Stimulated activated CD4-positive, alpha-beta T cell treated with anti-CD3 and anti-CD28 coated beads, Interleukin-4, amount 100 ng/mL, for 24 hours (primary cell): Measurements from ENCODE around the gene FUZ.

Source experiments
- DNase-seq: peaks from one replicate; pipeline ENCODE4 v3.0.0-alpha.2; 2020

FUZ gene, protein sequence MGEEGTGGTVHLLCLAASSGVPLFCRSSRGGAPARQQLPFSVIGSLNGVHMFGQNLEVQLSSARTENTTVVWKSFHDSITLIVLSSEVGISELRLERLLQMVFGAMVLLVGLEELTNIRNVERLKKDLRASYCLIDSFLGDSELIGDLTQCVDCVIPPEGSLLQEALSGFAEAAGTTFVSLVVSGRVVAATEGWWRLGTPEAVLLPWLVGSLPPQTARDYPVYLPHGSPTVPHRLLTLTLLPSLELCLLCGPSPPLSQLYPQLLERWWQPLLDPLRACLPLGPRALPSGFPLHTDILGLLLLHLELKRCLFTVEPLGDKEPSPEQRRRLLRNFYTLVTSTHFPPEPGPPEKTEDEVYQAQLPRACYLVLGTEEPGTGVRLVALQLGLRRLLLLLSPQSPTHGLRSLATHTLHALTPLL

DNA sequence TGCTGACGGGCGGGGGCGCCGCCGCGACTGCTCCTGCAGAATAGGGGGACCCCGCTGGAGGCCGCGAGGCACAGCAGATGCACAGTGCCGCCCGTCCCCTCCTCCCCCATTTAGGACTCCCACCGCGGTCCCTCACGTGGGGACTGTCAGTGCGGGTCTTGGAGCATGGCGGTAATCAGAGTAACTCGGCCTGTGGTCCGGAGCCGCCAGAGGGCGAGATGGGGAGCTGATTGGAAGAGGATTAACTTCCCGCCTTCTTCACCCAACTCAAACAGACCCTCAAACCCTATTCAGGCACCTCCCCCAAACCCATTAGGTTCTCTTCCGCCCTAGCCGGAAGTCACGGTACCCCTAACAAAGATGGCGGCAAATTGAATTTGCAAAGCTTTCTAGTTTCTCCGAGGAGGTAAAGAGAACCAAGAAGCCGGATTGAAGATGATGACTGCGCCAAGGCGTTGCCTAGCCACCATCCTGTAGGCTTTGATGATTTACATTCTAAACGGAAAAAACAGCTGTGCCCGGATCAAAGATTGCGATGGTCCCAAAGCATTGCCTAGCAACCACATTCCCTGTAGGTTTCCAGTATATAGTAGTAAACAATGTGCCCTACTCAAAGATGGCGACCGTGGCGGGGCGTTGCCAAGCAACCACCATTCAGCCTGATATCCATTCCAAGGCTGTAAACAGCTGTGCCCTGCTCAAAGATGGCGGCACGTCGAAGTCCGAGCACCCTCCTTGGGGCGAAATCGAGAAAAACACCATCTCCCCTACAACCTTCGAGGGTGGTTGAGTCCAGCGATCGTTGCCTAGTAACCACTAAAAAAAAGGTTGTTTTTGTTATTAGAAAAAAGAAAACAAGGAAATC, at the start of gene FUZ:
Gene FUZ (minus strand): TSS at position 296 of the 865 bp plus-strand sequence. CDS start 186 bp downstream, at position 110.
- peak; percentile 92 for DNase-seq

DNA sequence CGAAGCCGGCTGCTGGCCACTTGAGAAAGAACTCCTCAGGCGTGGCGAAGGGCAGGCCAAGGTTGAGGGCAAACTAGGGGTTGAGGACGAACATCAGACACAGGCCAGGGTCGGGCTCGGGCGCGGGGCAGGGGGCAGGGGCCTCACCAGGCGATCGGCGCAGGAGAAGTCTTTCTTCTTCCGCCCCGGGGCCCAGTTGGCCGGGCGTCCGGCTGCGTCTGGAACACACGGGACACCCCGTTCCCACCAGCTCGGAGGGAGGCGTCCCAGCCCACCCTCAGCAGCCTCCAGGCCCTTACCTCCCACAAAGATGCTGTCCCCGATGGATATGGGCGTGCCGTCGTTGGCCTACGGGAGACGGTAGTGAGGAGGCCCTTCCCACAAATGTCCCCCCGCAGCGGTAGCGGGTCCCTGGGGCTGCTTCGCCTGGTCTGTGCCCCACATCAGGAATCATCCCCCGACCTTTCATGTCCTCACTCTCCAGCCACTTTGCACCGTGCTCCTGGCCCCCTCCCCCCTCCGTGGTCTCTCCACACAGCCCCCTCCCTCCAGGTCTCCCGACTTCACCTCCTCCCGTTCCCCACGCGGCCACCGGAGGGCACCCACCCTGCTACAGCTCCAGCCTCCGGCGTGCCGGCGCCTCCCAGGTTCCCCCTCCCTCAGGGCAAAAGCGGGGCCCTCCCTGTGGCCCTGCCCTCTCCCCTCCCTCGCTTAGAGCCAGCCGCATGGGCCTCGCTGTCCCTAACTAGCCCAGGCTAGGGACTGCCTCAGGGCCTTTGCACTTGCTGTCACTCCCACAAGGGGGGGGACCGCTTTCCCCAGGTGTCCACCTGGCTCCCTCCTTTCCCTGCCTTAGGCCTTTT, 49.5 kb upstream of the FUZ start:
- no peak for DNase-seq

DNA sequence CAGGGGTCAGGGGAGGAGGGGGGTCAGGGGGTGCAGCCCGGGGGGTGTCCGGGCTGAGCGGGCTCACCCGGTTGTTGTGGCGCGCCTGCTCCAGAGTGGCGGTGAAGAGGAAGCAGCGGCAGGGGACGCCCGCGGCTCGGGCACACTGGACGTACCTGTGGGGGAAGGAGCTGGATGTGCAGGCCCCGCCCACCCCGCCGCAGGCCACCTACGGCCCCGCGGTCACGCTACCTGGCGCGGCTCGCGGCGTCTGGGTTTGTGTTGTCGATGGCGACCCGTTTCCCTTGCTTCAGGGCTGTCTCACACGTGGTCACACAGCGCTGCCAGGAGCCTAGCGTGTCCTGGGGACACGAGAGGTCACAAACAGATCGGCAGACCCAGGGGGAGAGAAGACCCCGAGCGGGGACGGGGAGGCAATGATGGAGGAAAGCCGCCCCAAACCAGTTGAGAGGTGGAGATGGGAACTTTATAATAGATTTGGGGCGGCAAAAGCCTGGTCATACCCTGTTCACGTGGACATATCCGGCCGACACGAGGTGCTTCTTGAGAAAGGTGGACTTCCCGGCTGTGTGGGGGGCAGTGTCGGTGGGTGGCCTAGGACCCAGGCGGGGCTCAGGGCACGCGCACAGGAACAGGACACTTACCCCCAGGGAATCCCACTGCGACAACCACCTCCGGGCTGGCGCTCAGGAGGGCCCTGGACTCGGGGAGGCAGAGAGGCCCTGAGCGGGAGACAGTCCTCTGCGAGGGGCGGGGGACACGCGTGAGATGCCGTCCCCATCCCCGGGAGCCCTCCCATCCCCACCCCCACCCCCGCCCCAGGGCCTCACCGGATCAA, 48.7 kb upstream of the FUZ start:
- DNase-seq: no peak

DNA sequence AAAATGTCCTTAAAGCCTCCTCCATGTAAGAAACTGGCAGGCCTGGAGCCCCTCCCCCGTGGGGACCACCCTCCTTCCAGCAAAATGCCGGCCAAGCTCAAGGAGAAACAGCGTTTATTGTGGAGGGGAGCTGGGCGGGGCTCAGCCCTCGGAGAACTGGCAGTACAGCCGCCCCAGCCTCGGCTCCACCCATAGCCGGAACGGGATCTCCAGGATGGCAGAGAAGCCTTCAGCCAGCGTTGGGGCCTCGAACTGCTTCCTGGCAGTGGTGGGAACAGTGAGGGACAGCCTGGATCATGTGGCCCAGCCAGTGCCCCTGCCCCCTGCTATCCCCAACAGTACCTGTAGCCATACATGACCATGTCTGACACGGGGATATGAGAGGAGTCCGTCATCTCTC, 48.0 kb upstream of the FUZ start:
- no peak for DNase-seq

DNA sequence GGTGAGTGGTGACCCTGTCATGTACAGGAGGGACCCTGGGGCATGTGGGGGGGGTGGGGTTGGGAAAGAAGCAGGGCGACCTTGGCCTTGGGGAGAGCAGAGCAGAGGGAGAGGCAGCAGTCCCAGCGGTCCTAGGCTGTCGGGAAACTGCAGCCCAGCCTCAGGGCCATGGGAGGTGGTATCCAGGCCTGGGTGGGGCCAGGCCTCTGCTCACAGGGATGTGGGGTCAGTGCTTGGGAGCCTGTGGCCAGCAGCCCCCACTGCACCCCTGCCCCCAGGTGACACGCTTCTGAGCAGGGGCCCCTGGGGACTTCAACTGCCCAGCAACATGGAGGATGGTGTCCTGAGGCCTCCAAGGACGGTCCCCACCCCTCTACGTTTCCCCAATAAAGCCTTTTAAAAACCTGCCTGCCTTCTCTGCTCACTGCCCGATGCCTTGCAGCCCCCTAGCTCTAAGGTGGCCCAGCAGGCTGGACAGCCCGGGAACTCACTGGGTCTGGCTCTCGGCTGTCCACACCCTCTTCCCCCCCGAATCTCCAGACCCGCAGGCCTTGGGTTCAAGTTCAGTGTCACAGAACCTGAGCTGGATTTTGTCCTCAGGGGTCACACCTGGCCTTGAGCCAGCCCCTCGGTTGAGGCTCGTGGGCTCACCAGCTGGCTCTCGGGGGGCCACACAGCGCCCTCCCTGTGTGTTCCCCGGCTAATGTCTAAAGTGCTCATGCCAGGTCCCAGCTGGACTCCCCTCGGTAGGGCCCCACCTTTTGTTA, 47.4 kb upstream of the FUZ start:
- DNase-seq: no peak

DNA sequence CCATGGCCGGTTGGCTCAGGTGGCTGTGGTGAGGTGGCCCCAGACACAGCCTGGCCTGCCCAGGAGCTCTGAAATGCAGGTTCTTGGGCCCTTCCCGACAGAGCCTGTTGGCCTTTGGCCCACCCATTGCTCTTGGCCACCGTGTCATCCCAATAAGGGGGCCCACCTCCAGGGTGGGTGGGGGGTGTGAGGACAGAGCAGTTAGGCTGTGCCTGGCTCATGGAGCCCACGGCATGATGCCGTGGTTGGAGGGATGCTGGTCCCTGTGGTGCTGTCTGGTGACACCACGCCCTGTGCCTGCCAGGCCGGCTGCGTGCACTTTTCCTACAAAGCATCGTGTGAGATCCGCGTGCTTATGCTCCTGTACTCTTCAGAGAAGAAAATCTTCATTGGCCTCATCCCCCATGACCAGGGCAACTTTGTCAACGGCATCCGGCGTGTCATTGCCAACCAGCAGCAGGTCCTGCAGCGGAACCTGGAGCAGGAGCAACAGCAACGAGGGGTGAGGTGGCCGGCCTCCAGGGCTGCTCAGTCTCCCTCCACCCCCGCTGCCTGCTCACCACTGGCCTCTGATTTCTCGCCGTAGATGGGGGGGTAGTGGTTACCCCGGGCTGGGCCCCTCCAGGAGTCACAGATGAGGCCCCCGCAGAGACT, 46.7 kb upstream of the FUZ start:
- DNase-seq: no peak

DNA sequence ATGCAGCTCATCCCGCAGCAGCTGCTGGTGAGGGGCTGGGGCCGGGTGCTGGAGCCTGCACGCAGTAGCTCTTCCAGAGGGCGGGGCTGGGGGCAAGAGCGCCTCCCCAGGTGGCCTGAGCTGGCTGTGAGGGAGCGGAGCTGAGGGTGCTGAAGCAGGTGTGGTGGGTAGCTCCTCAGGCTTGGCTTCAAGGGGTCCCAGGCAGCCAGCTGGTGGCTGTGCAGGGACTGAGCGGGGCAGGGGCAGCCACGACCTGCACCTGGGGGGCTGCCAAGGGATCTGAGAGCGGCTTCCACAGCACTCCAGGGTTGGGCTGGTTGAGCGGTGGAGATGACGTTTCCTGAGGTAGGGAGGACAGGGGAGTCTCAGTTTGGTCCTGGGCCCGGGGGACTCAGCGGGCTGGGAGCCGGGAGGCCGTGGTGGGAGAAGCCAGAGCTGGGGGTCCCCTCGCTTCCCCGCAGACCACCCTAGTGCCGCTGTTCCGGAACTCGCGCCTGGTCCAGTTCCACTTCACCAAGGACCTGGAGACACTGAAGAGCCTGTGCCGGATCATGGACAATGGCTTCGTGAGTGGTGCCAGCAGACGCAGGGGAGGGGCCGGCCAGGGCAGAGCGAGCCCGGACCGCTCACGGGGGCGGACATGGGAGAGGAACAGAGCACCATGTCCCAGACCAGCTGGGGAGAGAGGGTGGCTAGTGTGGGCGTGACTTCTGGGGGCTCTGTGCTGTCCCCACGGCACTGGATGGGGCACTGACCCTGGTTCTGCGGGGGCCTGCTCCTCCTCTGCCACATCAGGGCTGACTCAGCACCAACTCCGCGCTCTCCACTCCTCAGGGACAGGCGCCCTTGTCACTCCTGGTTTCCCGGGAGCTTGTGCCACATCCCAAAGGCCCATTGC, 45.2 kb upstream of the FUZ start:
- DNase-seq: no peak

DNA sequence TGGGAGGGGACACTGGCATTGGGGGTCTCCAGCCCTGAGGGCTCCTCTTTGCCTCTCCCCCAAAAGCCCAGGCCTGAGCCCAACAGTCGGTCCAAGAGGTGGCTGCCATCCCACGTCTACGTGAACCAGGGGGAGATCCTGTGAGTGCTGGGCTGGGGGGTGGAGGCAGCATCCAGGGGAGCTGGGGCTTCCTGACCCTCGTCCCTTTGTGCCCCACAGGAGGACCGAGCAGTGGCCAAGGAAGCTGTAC, 44.7 kb upstream of the FUZ start:
- no peak for DNase-seq

DNA sequence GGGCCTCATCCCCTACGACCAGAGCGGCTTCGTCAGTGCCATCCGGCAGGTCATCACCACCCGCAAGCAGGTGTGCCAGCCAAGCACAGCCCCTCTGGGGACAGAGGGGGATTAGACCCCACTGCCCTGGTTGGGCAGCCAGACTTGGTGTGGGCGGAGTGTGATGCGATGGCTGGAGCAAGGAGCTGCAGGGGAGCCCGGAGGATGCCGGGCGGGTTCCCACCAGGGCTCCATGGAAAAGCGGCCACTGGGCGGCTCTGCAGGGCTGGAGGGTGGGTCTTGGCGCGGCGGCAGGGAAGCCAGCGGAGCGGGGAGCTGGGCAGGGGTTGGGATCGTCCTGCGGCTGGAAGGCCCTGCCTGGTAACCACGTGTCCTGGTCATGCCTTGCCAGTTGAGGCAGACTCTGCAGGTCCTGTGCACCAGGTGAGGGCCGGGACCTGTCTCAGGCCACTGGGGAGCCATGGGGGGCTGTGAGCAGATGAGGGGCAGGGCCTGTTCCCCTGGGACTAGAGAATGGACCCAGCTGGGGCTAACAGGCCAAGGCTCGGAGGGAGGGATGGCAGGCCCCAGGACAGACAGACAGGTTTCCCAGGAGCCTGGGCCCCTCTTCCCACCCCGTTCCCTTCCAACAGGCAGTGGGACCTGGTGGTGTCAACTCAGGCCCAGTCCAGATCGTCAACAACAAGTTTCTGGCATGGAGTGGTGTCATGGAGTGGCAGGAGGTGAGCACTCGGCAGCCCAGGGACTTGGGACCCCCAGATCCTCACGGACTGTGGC, 44.2 kb upstream of the FUZ start:
- no peak for DNase-seq

DNA sequence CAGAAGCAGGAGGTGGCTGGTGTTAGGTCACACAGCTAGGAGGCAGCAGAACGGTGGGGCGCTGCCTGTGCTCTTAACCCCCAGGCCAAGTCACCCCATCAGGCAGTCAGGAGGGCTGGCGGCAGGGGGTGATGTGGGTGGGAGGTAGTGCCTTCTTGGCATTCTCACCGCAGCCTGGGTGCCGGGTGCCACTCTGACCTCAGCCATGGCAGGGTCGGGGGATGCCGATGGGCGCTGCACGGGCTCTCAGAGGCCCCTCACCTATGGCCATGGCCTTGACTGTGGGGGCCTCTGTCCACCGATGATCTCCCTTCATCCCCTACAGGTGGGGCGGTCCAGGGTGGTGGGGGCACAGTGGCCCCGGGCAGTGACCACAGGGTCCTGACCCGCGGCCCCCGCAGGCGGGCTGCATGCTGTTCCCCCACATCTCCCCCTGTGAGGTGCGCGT, 43.5 kb upstream of the FUZ start:
- no peak for DNase-seq

DNA sequence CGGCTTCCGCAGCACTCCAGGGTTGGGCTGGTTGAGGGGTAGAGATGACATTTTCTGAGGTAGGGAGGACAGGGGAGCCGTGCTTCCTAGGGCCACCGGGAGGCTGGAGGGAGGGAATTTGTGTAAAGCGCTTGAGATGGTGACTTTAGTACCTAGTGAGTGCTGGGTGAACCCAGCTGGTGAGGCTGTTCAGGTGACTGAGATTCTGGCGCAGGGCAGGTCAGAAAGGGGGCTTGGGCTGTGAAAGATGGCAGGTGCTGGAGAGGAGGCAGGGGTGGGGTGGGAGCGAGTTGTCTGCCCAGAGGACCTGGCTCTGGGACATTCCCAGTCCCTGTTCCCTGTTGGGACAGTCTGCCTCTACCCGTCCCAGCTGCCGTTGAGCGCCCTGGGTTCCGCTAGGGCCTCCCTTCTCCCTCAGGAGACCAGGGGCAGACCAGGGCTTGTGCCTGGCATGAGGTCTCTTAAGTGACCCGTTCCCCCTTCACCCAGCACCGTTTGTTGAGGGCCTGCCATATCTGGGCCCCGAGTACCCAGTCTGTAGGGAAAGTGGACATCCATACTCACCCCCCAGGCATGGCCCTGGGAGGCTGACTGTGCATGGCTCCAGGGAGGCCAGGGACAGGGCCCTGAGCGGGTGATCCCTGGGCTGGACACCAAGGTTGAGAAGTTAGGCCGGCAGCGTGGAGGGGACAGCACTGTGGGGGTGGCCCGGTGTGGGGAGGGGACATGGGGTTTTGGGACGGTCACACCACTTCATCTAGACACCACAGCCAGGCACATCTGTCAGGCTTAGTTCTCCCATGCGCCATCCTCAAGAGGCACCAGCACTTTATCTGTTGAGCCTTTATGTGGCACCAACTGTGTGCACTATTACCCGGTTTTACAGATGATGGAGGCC, 42.8 kb upstream of the FUZ start:
- no peak for DNase-seq

DNA sequence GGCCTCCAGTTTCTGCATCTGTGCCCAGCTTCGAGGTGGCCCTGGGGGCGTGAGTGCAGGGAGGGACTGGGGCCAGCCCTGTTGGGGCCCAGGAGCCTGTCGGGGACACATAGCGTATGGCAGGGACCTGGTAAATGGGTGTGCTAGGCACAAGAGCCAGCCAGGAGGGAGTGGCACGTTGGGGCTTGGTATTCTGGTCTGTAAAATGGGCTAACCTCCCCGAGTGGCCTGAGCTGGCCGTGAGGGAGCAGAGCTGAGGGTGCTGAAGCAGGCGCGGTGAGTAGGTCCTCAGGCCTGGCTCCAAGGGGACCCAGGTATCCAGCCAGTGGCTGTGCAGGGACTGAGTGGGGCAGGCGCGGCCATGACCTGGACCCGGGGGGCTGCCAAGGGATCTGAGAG, 42.2 kb upstream of the FUZ start:
- no peak for DNase-seq

DNA sequence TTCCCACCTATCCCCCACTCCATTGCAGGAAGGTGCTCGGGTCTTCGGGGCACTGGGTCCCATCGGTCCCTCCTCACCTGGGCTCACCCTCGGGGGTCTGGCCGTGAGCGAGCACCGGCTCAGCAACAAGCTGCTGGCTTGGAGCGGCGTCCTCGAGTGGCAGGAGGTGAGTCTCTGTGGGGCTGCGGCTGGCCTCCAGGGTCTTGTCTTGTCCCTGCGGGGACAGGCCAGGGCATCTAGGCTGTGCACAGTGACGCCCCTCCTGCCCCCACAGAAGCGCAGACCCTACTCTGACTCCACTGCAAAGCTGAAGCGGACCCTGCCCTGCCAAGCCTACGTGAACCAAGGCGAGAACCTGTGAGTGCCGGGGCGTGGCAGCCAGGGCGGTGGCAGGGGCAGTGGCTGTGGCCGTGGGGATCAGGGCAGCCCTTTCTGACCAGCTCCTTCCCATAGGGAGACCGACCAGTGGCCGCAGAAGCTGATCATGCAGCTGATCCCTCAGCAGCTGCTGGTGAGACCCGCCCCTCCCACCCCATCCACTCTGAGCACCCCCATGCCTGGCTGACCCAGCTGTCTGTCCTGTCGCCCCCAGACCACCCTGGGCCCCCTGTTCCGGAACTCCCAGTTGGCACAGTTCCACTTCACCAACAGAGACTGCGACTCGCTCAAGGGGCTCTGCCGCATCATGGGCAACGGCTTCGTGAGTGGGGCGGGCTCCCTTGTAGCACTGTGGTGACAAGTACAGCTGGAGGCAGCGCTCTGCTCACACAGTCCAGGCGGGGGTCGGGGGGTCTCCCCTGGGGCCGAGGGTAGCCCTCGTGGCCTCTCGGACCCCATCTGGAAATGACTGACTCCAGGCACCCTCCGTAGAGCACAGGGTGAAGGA, 41.5 kb upstream of the FUZ start:
- DNase-seq: no peak

DNA sequence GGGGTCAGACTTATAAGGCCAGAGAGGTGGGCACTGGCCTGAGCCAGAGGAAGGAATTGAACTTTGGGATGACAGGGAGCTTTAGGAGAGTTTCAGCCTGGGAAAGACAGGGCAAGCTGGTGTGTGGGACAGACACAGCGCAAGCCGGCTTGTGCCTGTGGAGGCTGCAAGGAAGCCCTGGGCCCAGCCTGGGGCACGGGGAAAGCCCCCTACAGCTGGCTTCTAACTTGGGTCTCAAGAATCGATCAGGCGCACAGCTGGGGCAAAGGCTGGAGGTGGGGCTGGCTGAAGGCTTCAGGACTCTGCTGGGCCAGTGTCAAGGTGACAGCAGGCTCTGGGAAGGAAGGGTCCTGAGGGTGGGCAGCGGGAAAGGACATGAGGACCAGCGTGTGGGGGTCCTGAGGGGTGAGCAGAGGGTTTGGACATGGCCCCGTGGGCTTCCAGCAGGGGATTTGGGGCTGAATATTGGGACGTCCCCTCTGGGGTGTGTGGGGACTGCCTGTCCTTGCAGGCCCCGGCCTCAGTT, 40.8 kb upstream of the FUZ start:
- no peak for DNase-seq

DNA sequence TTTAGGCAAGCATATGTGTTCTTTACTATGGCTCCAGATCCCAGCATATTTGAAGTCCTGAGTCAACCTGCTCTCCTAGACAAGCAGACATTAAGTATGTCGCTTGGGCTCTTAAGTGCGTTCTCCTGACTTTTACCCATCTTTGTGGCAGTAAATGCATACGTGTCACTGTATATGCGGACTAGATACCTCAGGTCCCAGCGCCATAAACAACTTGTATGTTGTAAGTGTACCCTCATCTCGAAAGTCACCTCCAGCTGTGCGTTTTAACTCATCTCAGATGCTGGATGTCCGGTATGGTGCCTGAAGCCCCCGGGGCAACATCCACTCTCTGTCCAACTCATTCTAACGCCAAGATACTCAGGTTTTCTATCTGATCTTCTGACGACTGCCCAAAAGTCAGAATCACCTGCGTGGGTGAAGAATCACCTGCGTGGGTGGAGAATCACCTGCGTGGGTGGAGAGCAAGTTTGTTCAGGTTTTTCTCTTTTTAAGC, 39.6 kb upstream of the FUZ start:
- no peak for DNase-seq

DNA sequence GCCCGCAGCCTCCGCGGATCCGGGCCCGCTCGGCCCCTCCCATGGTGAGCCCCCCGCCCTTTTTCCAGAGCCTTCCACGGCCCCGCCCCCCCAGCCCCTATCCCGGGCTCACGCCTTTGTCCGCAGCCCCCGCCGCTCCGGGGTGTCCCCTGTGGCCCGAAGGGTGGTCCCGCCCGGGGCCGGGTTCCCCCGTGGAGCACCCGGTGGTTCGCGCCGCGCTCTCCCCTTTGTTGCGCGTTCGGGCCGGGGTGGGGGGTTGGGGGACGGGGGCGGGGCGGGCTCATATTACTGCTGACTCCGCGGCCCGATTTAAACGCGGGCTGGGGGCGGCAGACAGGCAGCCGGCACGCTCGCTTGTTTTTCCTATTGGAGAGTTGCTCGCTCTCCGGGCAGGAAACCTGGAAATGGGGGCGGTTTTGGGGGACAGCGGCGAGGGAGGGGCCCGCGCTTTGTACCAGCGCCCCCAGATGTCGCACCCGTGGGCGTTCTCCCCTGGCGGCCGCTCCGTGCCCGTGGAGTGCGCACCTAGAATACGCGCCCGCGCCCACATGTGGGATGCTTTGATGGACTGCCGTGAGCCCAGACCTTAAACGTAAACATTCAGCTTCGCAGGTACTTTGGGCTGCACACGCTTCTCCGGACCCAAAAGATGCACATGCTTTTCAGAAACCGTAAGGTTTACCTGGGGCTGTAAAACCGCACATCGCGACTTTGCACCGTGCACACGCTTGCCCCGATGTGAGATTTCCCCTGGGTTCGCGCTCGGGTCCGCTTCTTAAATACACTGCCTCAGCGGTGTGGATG, 38.6 kb upstream of the FUZ start:
- DNase-seq: peak; percentile 32
